HepG2 (cell line): ENCODE measurements around the gene USP19. TPM values are rescaled to one million over a fixed set of nuclear protein-coding genes. Genes with fewer than 3 reads are reported as not detected.
A peak's percentile ranks its signal among the peaks of the same experiment; 100 is the strongest.

Experiments
- ASH2L ChIP-seq: fragments of 300-600, 200-600 bp; sonication (generic); IDR thresholded peaks from 2 replicates; pipeline ENCODE4 v1.7.0; 2017; ENCODE audit warnings: low read depth, mild to moderate bottlenecking, moderate library complexity, mixed read lengths, low read length; ENCODE audit not compliant: insufficient read length
- CEBPB ChIP-seq: IDR thresholded peaks from 2 replicates; pipeline ENCODE4 v1.6.1; 2011; ENCODE audit warnings: low read depth, low read length, improper control_type of control experiment, borderline replicate concordance
- CREBL2 ChIP-seq: sonication (generic); formaldehyde crosslinking; IDR thresholded peaks from 2 replicates; pipeline ENCODE4 v1.8.1; 2023; ENCODE audit warnings: missing genetic modification reagents, mild to moderate bottlenecking, borderline replicate concordance
- ETS1 ChIP-seq: sonication (generic); formaldehyde crosslinking; IDR thresholded peaks from 2 replicates; pipeline ENCODE4 v1.4.0; 2020; ENCODE audit warnings: missing genetic modification reagents
- ETV6 ChIP-seq: sonication (generic); formaldehyde crosslinking; conservative IDR thresholded peaks from 2 replicates; pipeline ENCODE4 v1.4.0; 2020; ENCODE audit warnings: missing genetic modification reagents
- HOXA9 ChIP-seq: sonication (generic); formaldehyde crosslinking; IDR thresholded peaks from 2 replicates; pipeline ENCODE4 v1.8.1; 2022; ENCODE audit warnings: missing genetic modification reagents, mild to moderate bottlenecking, moderate library complexity, borderline replicate concordance
- MAZ ChIP-seq, 2 experiments: sonication (generic) in 1 of 2; formaldehyde crosslinking in 1 of 2; IDR thresholded peaks; 2 replicates each; pipeline versions ENCODE4 v1.5.0 to v1.6.1; 2012 to 2020; ENCODE audit warnings: low read depth in 2 of 2, mild to moderate bottlenecking in 2 of 2, borderline replicate concordance in 1 of 2, improper control_type of control experiment in 1 of 2, low read length in 1 of 2, missing genetic modification reagents in 1 of 2, moderate library complexity in 1 of 2
- MYNN ChIP-seq: sonication (generic); formaldehyde crosslinking; IDR thresholded peaks from 2 replicates; pipeline ENCODE4 v1.4.0; 2020; ENCODE audit warnings: mild to moderate bottlenecking, low read depth, missing genetic modification reagents
- NFATC3 ChIP-seq: sonication (generic); formaldehyde crosslinking; IDR thresholded peaks from 2 replicates; pipeline ENCODE4 v1.5.1; 2020; ENCODE audit warnings: mild to moderate bottlenecking, missing genetic modification reagents
- NFE2 ChIP-seq: sonication (generic); formaldehyde crosslinking; IDR thresholded peaks from 2 replicates; pipeline ENCODE4 v1.4.0; 2020; ENCODE audit warnings: missing genetic modification reagents
- RBFOX2 ChIP-seq: fragments of 200-400 bp; formaldehyde crosslinking; IDR thresholded peaks from 2 replicates; pipeline ENCODE4 v1.6.1; 2017; ENCODE audit warnings: low read depth, mild to moderate bottlenecking, low read length
- RXRB ChIP-seq: IDR thresholded peaks from 2 replicates; pipeline ENCODE4 v1.6.1; 2016; ENCODE audit warnings: borderline replicate concordance, missing genetic modification reagents, missing compliant biosample characterization
- SMAD1 ChIP-seq: sonication (generic); formaldehyde crosslinking; IDR thresholded peaks from 2 replicates; pipeline ENCODE4 v1.4.0; 2020; ENCODE audit warnings: missing genetic modification reagents, low read depth, mild to moderate bottlenecking, borderline replicate concordance
- SMARCC2 ChIP-seq: fragments of 450-650 bp; IDR thresholded peaks from 2 replicates; pipeline ENCODE4 v1.6.1; 2017; ENCODE audit warnings: antibody characterized with exemption, mild to moderate bottlenecking
- TFDP1 ChIP-seq: IDR thresholded peaks from 2 replicates; pipeline ENCODE4 v1.6.1; 2016; ENCODE audit warnings: missing compliant biosample characterization, missing genetic modification reagents, borderline replicate concordance
- ZNF784 ChIP-seq: sonication (generic); formaldehyde crosslinking; IDR thresholded peaks from 2 replicates; pipeline ENCODE4 v1.5.1; 2020; ENCODE audit warnings: missing genetic modification reagents, mild to moderate bottlenecking, borderline replicate concordance
- ZSCAN9 ChIP-seq: IDR thresholded peaks from 2 replicates; pipeline ENCODE4 v1.6.1; 2016; ENCODE audit warnings: borderline replicate concordance
- polyA plus RNA-seq, 8 experiments: library from polyadenylated mRNA; depleted of rRNA in 3 of 8; stranded (reverse) in 7 of 8; unstranded in 1 of 8; fragments of >200 nt; fragmentation: Illumina TruSeq in 4 of 8; extraction: Trizol in 4 of 8; gene quantifications; 2 replicates each; pipeline versions ENCODE4 v1.2.1 to v1.2.3, GENCODE V29; 2011 to 2016; ENCODE audit warnings: low read depth in 4 of 8, missing spikeins in 1 of 8, mixed read lengths in 1 of 8; ENCODE audit not compliant: insufficient read depth in 1 of 8
- total RNA-seq, 5 experiments: library from RNA; depleted of rRNA; stranded (reverse); fragments of >200 nt; fragmentation: Illumina TruSeq; extraction: Trizol; gene quantifications; 2 replicates each; pipeline ENCODE4 v1.2.3, GENCODE V29; 2016; ENCODE audit warnings: low read depth in 1 of 5
- TF ChIP-seq, protein P1 (sequence below): sonication (generic); formaldehyde crosslinking; IDR thresholded peaks from 2 replicates; pipeline ENCODE4 v1.4.0; 2020; ENCODE audit warnings: missing genetic modification reagents
- TF ChIP-seq, protein P2 (sequence below): sonication (generic); formaldehyde crosslinking; IDR thresholded peaks from 2 replicates; pipeline ENCODE4 v1.5.1; 2020; ENCODE audit warnings: mild to moderate bottlenecking, moderate library complexity, missing genetic modification reagents
- TF ChIP-seq, protein P3 (sequence below): IDR thresholded peaks from 2 replicates; pipeline ENCODE4 v1.6.1; 2018; ENCODE audit warnings: missing genetic modification reagents, mild to moderate bottlenecking, missing compliant biosample characterization

The USP19 gene
- total and polyA plus RNA-seq, 2 of the 13 experiments (the other 11 are each of a cell fraction or from before 2014, with no cell fraction given): 28.3 to 31.7 TPM

DNA sequence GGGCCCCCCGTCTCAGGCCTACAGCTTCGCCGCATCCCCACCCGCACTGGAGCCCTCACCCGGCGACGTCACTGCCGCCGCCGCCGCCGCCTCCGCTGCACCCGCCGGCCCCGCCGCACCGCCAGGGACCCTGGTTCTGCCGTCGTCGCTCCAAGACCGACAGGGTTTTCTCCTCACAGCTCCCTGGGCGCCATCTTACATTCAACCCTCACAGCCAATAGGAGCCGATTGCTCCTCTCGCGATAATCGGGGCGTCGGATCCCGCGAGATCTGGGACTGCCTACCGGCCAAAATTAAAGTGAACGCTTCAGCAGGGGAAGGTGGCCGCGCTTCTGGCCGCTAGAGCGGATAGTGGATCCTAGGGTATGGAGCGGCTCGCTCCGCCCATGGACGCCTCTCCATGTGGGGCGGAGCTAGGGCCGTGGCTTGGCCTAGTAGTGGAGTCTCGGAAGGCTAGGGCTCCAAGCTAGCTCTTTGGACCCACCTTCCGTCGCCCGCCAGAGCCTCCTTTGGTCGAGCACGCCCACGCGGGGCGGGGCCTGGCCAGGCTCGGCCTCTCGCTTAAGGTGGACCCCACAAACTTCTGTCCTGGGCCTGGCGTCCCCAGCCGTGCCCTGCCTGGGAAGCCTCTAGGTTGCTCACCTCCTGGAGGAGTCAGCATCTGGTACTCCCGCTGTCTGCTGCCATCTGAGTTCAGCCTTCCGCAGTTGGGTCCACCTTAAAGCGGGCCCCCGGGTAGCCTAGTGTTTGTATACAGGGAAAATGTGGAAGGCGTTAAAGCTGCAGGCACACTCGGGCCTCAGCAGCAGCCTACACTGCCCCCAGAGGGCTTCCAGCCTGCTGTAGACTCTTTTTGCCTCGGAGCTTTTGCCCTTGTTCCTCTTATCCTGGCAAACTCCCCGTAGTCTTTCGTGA, 26.5 kb downstream of the USP19 start, which contains the start of gene QRICH1 (continued):
- TF ChIP-seq ETS1 (CRISPR knock-in tag) (no peak; the same call in 1 of the 2 replicates), ZNF784 (CRISPR knock-in tag) (peak; percentile 77), HOXA9 (no peak; the same call in 1 of the 2 replicates), SMAD1 (CRISPR knock-in tag) (no peak; the same call in 1 of the 2 replicates), CREBL2 (CRISPR knock-in tag) (peak; percentile 72; the same call in 1 of the 2 replicates), RXRB (CRISPR knock-in tag) (0 out of 2 replicates have a peak, but pooled peaks have one; percentile 44), CEBPB (no peak), MYNN (no peak), MAZ (IDR thresholded peaks at IDR 0.05; ENCODE audit: borderline replicate concordance, low read depth, low read length) (peak; percentile 44; the same call in 1 of the 2 replicates), MAZ (CRISPR knock-in tag; IDR thresholded peaks at IDR 0.05; ENCODE audit: low read depth) (peak; percentile 50; the same call in 1 of the 2 replicates), SMARCC2 (no peak), TFDP1 (peak; percentile 20), ASH2L (peak; percentile 87), NFE2 (CRISPR knock-in tag) (no peak), ZSCAN9 (CRISPR knock-in tag) (0 out of 2 replicates have a peak, but pooled peaks have one; percentile 9), NFATC3 (CRISPR knock-in tag) (peak; percentile 68; the same call in 1 of the 2 replicates), RBFOX2 (peak; percentile 95), ETV6 (CRISPR knock-in tag) (peak; percentile 13; the same call in 1 of the 2 replicates)
- TF ChIP-seq, protein P1, sequence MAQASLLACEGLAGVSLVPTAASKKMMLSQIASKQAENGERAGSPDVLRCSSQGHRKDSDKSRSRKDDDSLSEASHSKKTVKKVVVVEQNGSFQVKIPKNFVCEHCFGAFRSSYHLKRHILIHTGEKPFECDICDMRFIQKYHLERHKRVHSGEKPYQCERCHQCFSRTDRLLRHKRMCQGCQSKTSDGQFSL (CRISPR knock-in tag): no peak
- TF ChIP-seq, protein P2, sequence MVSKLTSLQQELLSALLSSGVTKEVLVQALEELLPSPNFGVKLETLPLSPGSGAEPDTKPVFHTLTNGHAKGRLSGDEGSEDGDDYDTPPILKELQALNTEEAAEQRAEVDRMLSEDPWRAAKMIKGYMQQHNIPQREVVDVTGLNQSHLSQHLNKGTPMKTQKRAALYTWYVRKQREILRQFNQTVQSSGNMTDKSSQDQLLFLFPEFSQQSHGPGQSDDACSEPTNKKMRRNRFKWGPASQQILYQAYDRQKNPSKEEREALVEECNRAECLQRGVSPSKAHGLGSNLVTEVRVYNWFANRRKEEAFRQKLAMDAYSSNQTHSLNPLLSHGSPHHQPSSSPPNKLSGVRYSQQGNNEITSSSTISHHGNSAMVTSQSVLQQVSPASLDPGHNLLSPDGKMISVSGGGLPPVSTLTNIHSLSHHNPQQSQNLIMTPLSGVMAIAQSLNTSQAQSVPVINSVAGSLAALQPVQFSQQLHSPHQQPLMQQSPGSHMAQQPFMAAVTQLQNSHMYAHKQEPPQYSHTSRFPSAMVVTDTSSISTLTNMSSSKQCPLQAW: peak; percentile 70
- TF ChIP-seq, protein P3, sequence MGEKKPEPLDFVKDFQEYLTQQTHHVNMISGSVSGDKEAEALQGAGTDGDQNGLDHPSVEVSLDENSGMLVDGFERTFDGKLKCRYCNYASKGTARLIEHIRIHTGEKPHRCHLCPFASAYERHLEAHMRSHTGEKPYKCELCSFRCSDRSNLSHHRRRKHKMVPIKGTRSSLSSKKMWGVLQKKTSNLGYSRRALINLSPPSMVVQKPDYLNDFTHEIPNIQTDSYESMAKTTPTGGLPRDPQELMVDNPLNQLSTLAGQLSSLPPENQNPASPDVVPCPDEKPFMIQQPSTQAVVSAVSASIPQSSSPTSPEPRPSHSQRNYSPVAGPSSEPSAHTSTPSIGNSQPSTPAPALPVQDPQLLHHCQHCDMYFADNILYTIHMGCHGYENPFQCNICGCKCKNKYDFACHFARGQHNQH (CRISPR knock-in tag): no peak; the same call in none of the 2 replicates
